SHP77 treated with DMSO at 0.1 percent for 48 hours (cell line): ENCODE results near the gene NUCKS1.
A peak's percentile ranks its signal among the peaks of the same experiment; 100 is the strongest.
"Not testable (repeated sequence)": the region's sequence is repeated elsewhere in the genome, so short reads cannot be mapped to it uniquely, and the experiment has no call there.

ENCODE experiments used
- DNase-seq: peaks from one replicate; lab custom pipeline; 2025; lab: John Stamatoyannopoulos, UW

The NUCKS1 gene

GRCh38 chr1:205729945-205730610, 19.9 kb downstream of the NUCKS1 start:
- no peak for DNase-seq

GRCh38 chr1:205726619-205727125, 23.3 kb downstream of the NUCKS1 start:
- DNase-seq: no peak

GRCh38 chr1:205725514-205725913, 24.5 kb downstream of the NUCKS1 start:
- DNase-seq: no peak

GRCh38 chr1:205720740-205721139, 29.2 kb downstream of the NUCKS1 start:
- not testable (repeated sequence) for DNase-seq

GRCh38 chr1:205719762-205720161, 30.2 kb downstream of the NUCKS1 start:
- DNase-seq: no peak

- DNase-seq: no peak
Observed at GRCh38 chr1:205719015-205719414, 31.0 kb downstream of the NUCKS1 start.

GRCh38 chr1:205716371-205717132, 33.4 kb downstream of the NUCKS1 start:
- DNase-seq: no peak

GRCh38 chr1:205715628-205716027, 34.4 kb downstream of the NUCKS1 start:
- no peak for DNase-seq

- no peak for DNase-seq
Observed at GRCh38 chr1:205714906-205715246, 35.1 kb downstream of the NUCKS1 start.

- no peak for DNase-seq
Observed at GRCh38 chr1:205714190-205714905, 35.6 kb downstream of the NUCKS1 start.

GRCh38 chr1:205711105-205712048, 38.6 kb downstream of the NUCKS1 start:
- peak; percentile 36 for DNase-seq

- DNase-seq: no peak
Observed at GRCh38 chr1:205710201-205711062, 39.5 kb downstream of the NUCKS1 start.

GRCh38 chr1:205709640-205710039, 40.3 kb downstream of the NUCKS1 start:
- no peak for DNase-seq

GRCh38 chr1:205709059-205709398, 41.0 kb downstream of the NUCKS1 start:
- DNase-seq: no peak

- DNase-seq: no peak
Observed at GRCh38 chr1:205706601-205707502, 43.1 kb downstream of the NUCKS1 start.

- no peak for DNase-seq
Observed at GRCh38 chr1:205704903-205705302, 45.1 kb downstream of the NUCKS1 start.

- DNase-seq: no peak
Observed at GRCh38 chr1:205703072-205703471, 46.9 kb downstream of the NUCKS1 start.

GRCh38 chr1:205701891-205702290, 48.1 kb downstream of the NUCKS1 start:
- no peak for DNase-seq

GRCh38 chr1:205701420-205701819, 48.6 kb downstream of the NUCKS1 start:
- no peak for DNase-seq
